HCT116 (cell line): ENCODE measurements around the gene GPR146. TPM values are rescaled to one million over a fixed set of nuclear protein-coding genes. Genes with fewer than 3 reads are reported as not detected.

ENCODE experiments used
- ATAC-seq: fragments of 200-7000 bp; cut with Tn5 transposase; 2 replicates; pipeline ENCODE4 v1.9.1; 2020; ENCODE audit warnings: mild to moderate bottlenecking, moderate library complexity
- BruUV-seq: library from RNA; stranded (reverse); fragments of 400-500 nt; replicated peaks from 2 replicates; lab custom pipeline; 2021; lab: Mats Ljungman, UMichigan
- CTCF ChIA-PET: fragments of 300-600 bp; sonication (Branson Sonifier 250); formaldehyde crosslinking; loops from one replicate; lab custom pipeline; 2021; ENCODE audit warnings: antibody characterized with exemption; lab: Charles Lee
- POLR2A ChIA-PET: fragments of 300-600, 350-600 bp; sonication (Branson Sonifier 250); formaldehyde crosslinking; loops from one replicate; lab custom pipeline; 2021; ENCODE audit warnings: antibody characterized with exemption; lab: Charles Lee
- RAD21 ChIA-PET, 2 experiments: fragments of 300-600 bp; sonication (Branson Sonifier 250); formaldehyde crosslinking; loops; one replicate each; lab custom pipeline; 2023; ENCODE audit warnings: low total read pairs in 2 of 2; ENCODE audit not compliant: uncharacterized antibody in 2 of 2, unreplicated experiment in 2 of 2, low non-redundant PET in 1 of 2; lab: Charles Lee
- DNase-seq: peaks from one replicate; pipeline ENCODE4 v3.0.0-alpha.2; 2010; ENCODE audit warnings: low read depth, low spot score
- H2AFZ ChIP-seq: fragments of 200-600 bp; shearing (Covaris generic), sonication (generic); 2 replicates; pipeline ENCODE4 v1.6.1; 2017; ENCODE audit warnings: low read depth, mixed run types, mixed read lengths, antibody characterized with exemption, low read length; ENCODE audit not compliant: poor library complexity, severe bottlenecking
- H3K27ac ChIP-seq: 2 replicates; pipeline ENCODE4 v1.5.1; 2012; ENCODE audit warnings: low read depth, low read length
- H3K27me3 ChIP-seq: fragments of 200-600 bp; sonication (generic); 2 replicates; pipeline ENCODE4 v1.6.1; 2016; ENCODE audit warnings: mixed run types, low read length, mixed read lengths; ENCODE audit not compliant: insufficient read depth
- H3K36me3 ChIP-seq, 2 experiments: fragments of 200-500 bp in 1 of 2; fragments of 200-600 bp in 1 of 2; sonication (Bioruptor generic) in 1 of 2; sonication (generic) in 1 of 2; 2 replicates each; pipeline versions ENCODE4 v1.5.1 to v1.6.1; 2014 to 2016; ENCODE audit warnings: low read length in 2 of 2, inconsistent platforms in 1 of 2, mixed read lengths in 1 of 2, mixed run types in 1 of 2; ENCODE audit not compliant: insufficient read depth in 2 of 2, control insufficient read depth in 1 of 2
- H3K4me1 ChIP-seq, 2 experiments: fragments of 200-600 bp in 1 of 2; sonication (generic) in 1 of 2; 2 replicates each; pipeline versions ENCODE4 v1.5.1 to v1.6.1; 2012 to 2017; ENCODE audit warnings: low read length in 2 of 2, inconsistent platforms in 1 of 2, mild to moderate bottlenecking in 1 of 2, mixed read lengths in 1 of 2, mixed run types in 1 of 2, moderate library complexity in 1 of 2; ENCODE audit not compliant: insufficient read depth in 2 of 2, control insufficient read depth in 1 of 2
- H3K4me2 ChIP-seq: fragments of 200-600 bp; sonication (generic); 2 replicates; pipeline ENCODE4 v1.6.1; 2017; ENCODE audit warnings: mixed run types, low read length, mixed read lengths
- H3K4me3 ChIP-seq, 2 experiments: fragments of 200-600 bp in 1 of 2; sonication (generic) in 1 of 2; replicated peaks in 1 of 2; 2 replicates each; pipeline ENCODE4 v1.5.1; 2011 to 2016; ENCODE audit warnings: low read length in 2 of 2, control low read depth in 1 of 2, low read depth in 1 of 2, mild to moderate bottlenecking in 1 of 2, mixed read lengths in 1 of 2, mixed run types in 1 of 2
- H3K79me2 ChIP-seq: fragments of 200-600 bp; sonication (generic); 2 replicates; pipeline ENCODE4 v1.6.1; 2017; ENCODE audit warnings: mild to moderate bottlenecking, mixed run types, low read length, moderate library complexity, mixed read lengths; ENCODE audit not compliant: insufficient read depth
- H3K9ac ChIP-seq: fragments of 200-600 bp; sonication (generic); 2 replicates; pipeline ENCODE4 v1.6.1; 2016; ENCODE audit warnings: low read length, mixed read lengths
- H3K9me2 ChIP-seq: fragments of 200-600 bp; sonication (generic), shearing (Covaris generic); 2 replicates; pipeline ENCODE4 v1.6.1; 2017; ENCODE audit warnings: mixed run types, mild to moderate bottlenecking, moderate library complexity; ENCODE audit not compliant: insufficient read depth
- H3K9me3 ChIP-seq, 2 experiments: fragments of 200-500 bp in 1 of 2; fragments of 200-600 bp in 1 of 2; sonication (Bioruptor generic) in 1 of 2; sonication (generic) in 1 of 2; 2 replicates each; pipeline ENCODE4 v1.6.1; 2014 to 2017; ENCODE audit warnings: low read length in 2 of 2, mixed read lengths in 2 of 2, inconsistent platforms in 1 of 2, low read depth in 1 of 2, mild to moderate bottlenecking in 1 of 2, mixed run types in 1 of 2, moderate library complexity in 1 of 2; ENCODE audit not compliant: control insufficient read depth in 1 of 2, insufficient read depth in 1 of 2
- H4K20me1 ChIP-seq: fragments of 200-600 bp; sonication (generic), shearing (Covaris generic); 2 replicates; pipeline ENCODE4 v1.6.1; 2017; ENCODE audit warnings: mixed run types, mild to moderate bottlenecking, moderate library complexity; ENCODE audit not compliant: insufficient read depth
- CTCF ChIP-seq, 3 experiments: fragments of 200-600 bp in 1 of 3; sonication (generic) in 1 of 3; IDR thresholded peaks in 2 of 3; conservative IDR thresholded peaks in 1 of 3; 2 replicates each; pipeline ENCODE4 v1.5.1; 2012 to 2017; ENCODE audit warnings: low read depth in 2 of 3, low read length in 2 of 3, antibody characterized with exemption in 1 of 3, borderline replicate concordance in 1 of 3, control low read depth in 1 of 3, mild to moderate bottlenecking in 1 of 3, mixed read lengths in 1 of 3, mixed run types in 1 of 3, moderate library complexity in 1 of 3; ENCODE audit not compliant: insufficient read depth in 1 of 3
- EGR1 ChIP-seq: IDR thresholded peaks from 2 replicates; pipeline ENCODE4 v1.6.1; 2012; ENCODE audit warnings: low read depth
- FOSL1 ChIP-seq: IDR thresholded peaks from 2 replicates; pipeline ENCODE4 v1.6.1; 2012; ENCODE audit warnings: low read depth
- JUND ChIP-seq: IDR thresholded peaks from 2 replicates; pipeline ENCODE4 v1.6.1; 2012
- MAX ChIP-seq: IDR thresholded peaks from 2 replicates; pipeline ENCODE4 v1.6.1; 2012
- POLR2A ChIP-seq: IDR thresholded peaks from 2 replicates; pipeline ENCODE4 v1.7.0; 2011; ENCODE audit warnings: borderline replicate concordance; ENCODE audit not compliant: insufficient read depth, insufficient read length; ENCODE audit errors: extremely low read depth
- RAD21 ChIP-seq: IDR thresholded peaks from 2 replicates; pipeline ENCODE4 v1.6.1; 2012; ENCODE audit warnings: low read depth, mild to moderate bottlenecking
- SP1 ChIP-seq: IDR thresholded peaks from 2 replicates; pipeline ENCODE4 v1.6.1; 2012; ENCODE audit warnings: low read depth
- SRF ChIP-seq: IDR thresholded peaks from 2 replicates; pipeline ENCODE4 v1.6.1; 2012; ENCODE audit warnings: low read depth
- ZFX ChIP-seq: fragments of 450-650 bp; IDR thresholded peaks from 2 replicates; pipeline ENCODE4 v1.6.1; 2017
- intact Hi-C: fragments of 100-400 bp; cut with micrococcal nuclease; formaldehyde crosslinking; loops from 2 replicates; pipeline ENCODE4 v1.10.0; 2022
- total RNA-seq: library from RNA; stranded (reverse); gene quantifications from one replicate; pipeline ENCODE4 v1.2.1, GENCODE V29; 2021; ENCODE audit not compliant: unreplicated experiment

GPR146 gene
- total RNA-seq, 1 experiment from 2014 or later, result 2.4 TPM

GRCh38 chr7:1049801-1050200 is 5.5 kb downstream of the GPR146 start (continued):
- TF ChIP-seq CTCF (IDR thresholded peaks at IDR 0.05 in 2 of 3, conservative IDR thresholded peaks at IDR 0.05 in 1 of 3; ENCODE audit: borderline replicate concordance in 1 of 3, insufficient read depth in 1 of 3, low read depth in 2 of 3, low read length in 2 of 3) (no peak), FOSL1 (no peak)

- DNase-seq (no peak), ATAC-seq (no peak)
- no peak overlapping the region for H2AFZ ChIP-seq
- H4K20me1 ChIP-seq, result no peaks in the 10 kb centered on the region
- no peak overlapping the region for H3K4me2 ChIP-seq
- H3K9me2 ChIP-seq, result no peaks in the 10 kb centered on the region
- H3K27ac ChIP-seq, result no peak overlapping the region
- peaks cover 6% of the 10 kb centered on the region; the same call in 1 of the 2 replicates for H3K79me2 ChIP-seq
- H3K4me3 ChIP-seq, result no peak overlapping the region
- peaks cover 0 to 1% of the 10 kb centered on the region in 2 experiments; a peak in 2 of 4 replicates for H3K4me1 ChIP-seq
- H3K36me3 ChIP-seq, result no peaks in the 10 kb centered on the region
- ChIA-PET RAD21 (no interaction called here), CTCF (no interaction called here), POLR2A (no interaction called here)
- no peaks in the 10 kb centered on the region for H3K27me3 ChIP-seq
- no peaks in the 10 kb centered on the region for H3K9me3 ChIP-seq
- no peak for TF ChIP-seq MAX
- no peak for TF ChIP-seq JUND
- TF ChIP-seq SRF, result no peak
- no peak for TF ChIP-seq POLR2A
- no peak for TF ChIP-seq CTCF (IDR thresholded peaks at IDR 0.05 in 2 of 3, conservative IDR thresholded peaks at IDR 0.05 in 1 of 3; ENCODE audit: borderline replicate concordance in 1 of 3, insufficient read depth in 1 of 3, low read depth in 2 of 3, low read length in 2 of 3)
- no peak for TF ChIP-seq SP1
- TF ChIP-seq ZFX, result no peak
- TF ChIP-seq RAD21, result no peak
- no peak for TF ChIP-seq EGR1
- BruUV-seq, result no TSS peak
- no peak overlapping the region for H3K9ac ChIP-seq
- intact Hi-C loops, result no loop called here
These were observed 6.0 kb downstream of the GPR146 start for GRCh38 chr7:1050254-1050906.
